Trophoblast cell (in vitro differentiated cells and primary cell): Measurements from ENCODE around the gene HECW1.
"Not testable (repeated sequence)": the region's sequence is repeated elsewhere in the genome, so short reads cannot be mapped to it uniquely, and the experiment has no call there.

ENCODE experiments used
- DNase-seq, 2 donors: peaks; one replicate each; pipeline ENCODE4 v3.0.0-alpha.2; 2016
- H2AFZ ChIP-seq: 2 replicates; pipeline ENCODE4 v1.6.1; 2013; ENCODE audit warnings: low read length, moderate library complexity, mild to moderate bottlenecking; ENCODE audit not compliant: insufficient read depth, poor library complexity
- H2AK5ac ChIP-seq: 2 replicates; pipeline ENCODE4 v1.6.1; 2013; ENCODE audit warnings: mild to moderate bottlenecking, low read length
- H2BK120ac ChIP-seq: 2 replicates; pipeline ENCODE4 v1.6.1; 2013; ENCODE audit warnings: low read length, mild to moderate bottlenecking, moderate library complexity; ENCODE audit not compliant: insufficient read depth, poor library complexity
- H2BK12ac ChIP-seq: 2 replicates; pipeline ENCODE4 v1.6.1; 2013; ENCODE audit warnings: mild to moderate bottlenecking, low read length, moderate library complexity
- H2BK5ac ChIP-seq: 2 replicates; pipeline ENCODE4 v1.6.1; 2013; ENCODE audit warnings: low read length, low read depth, moderate library complexity, mild to moderate bottlenecking; ENCODE audit not compliant: poor library complexity
- H3K14ac ChIP-seq: 2 replicates; pipeline ENCODE4 v1.6.1; 2013; ENCODE audit warnings: mild to moderate bottlenecking, low read length
- H3K18ac ChIP-seq: 2 replicates; pipeline ENCODE4 v1.6.1; 2013; ENCODE audit warnings: mild to moderate bottlenecking, low read length
- H3K23ac ChIP-seq: 2 replicates; pipeline ENCODE4 v1.6.1; 2013; ENCODE audit warnings: low read length
- H3K27ac ChIP-seq: 2 replicates; pipeline ENCODE4 v1.5.1; 2013; ENCODE audit warnings: low read depth, mild to moderate bottlenecking, inconsistent platforms, low read length, moderate library complexity
- H3K27me3 ChIP-seq: 2 replicates; pipeline ENCODE4 v1.6.1; 2013; ENCODE audit warnings: inconsistent platforms, mild to moderate bottlenecking, low read length, moderate library complexity; ENCODE audit not compliant: insufficient read depth
- H3K36me3 ChIP-seq, 2 experiments: 1 replicate in 1 of 2; 2 replicates in 1 of 2; pipeline ENCODE4 v1.6.1; 2013; ENCODE audit warnings: low read length in 2 of 2, mild to moderate bottlenecking in 2 of 2, moderate library complexity in 1 of 2; ENCODE audit not compliant: insufficient read depth in 2 of 2, control insufficient read depth in 1 of 2
- H3K4ac ChIP-seq: 2 replicates; pipeline ENCODE4 v1.6.1; 2013; ENCODE audit warnings: low read depth, mild to moderate bottlenecking, low read length, moderate library complexity
- H3K4me1 ChIP-seq, 2 experiments: 1 replicate in 1 of 2; 2 replicates in 1 of 2; pipeline ENCODE4 v1.6.1; 2013; ENCODE audit warnings: low read length in 2 of 2, mild to moderate bottlenecking in 2 of 2, moderate library complexity in 1 of 2; ENCODE audit not compliant: insufficient read depth in 2 of 2, control insufficient read depth in 1 of 2
- H3K4me2 ChIP-seq: 2 replicates; pipeline ENCODE4 v1.6.1; 2013; ENCODE audit warnings: inconsistent platforms, mild to moderate bottlenecking, low read length, moderate library complexity
- H3K4me3 ChIP-seq: 2 replicates; pipeline ENCODE4 v1.5.1; 2013; ENCODE audit warnings: mild to moderate bottlenecking, low read depth, low read length, inconsistent platforms
- H3K79me1 ChIP-seq: one replicate; pipeline ENCODE4 v1.6.1; 2013; ENCODE audit warnings: low read length
- H3K79me2 ChIP-seq: 2 replicates; pipeline ENCODE4 v1.6.1; 2013; ENCODE audit warnings: low read length, mild to moderate bottlenecking; ENCODE audit not compliant: control insufficient read depth, insufficient read depth, poor library complexity
- H3K9ac ChIP-seq: 2 replicates; pipeline ENCODE4 v1.6.1; 2013; ENCODE audit warnings: mild to moderate bottlenecking, low read length
- H3K9me3 ChIP-seq: 2 replicates; pipeline ENCODE4 v1.6.1; 2013; ENCODE audit warnings: low read depth, mild to moderate bottlenecking, control low read depth, inconsistent platforms, low read length; ENCODE audit not compliant: insufficient read depth
- H4K12ac ChIP-seq: 2 replicates; pipeline ENCODE4 v1.6.1; 2013; ENCODE audit warnings: low read depth, mild to moderate bottlenecking, low read length, moderate library complexity
- H4K8ac ChIP-seq: 2 replicates; pipeline ENCODE4 v1.6.1; 2013; ENCODE audit warnings: low read depth, mild to moderate bottlenecking, low read length, moderate library complexity
- H4K91ac ChIP-seq: one replicate; pipeline ENCODE4 v1.6.1; 2013; ENCODE audit warnings: low read depth, mild to moderate bottlenecking, low read length, moderate library complexity
- WGBS: extraction: QIAGEN DNeasy Blood & Tissue Kit; methylation state at CpG from one replicate; pipeline ENCODE4 v1.1.7; 2013; ENCODE audit warnings: missing lambda C conversion rate; ENCODE audit not compliant: insufficient read length, insufficient coverage; ENCODE audit errors: extremely low coverage; 5-methylcytosine and 5-hydroxymethylcytosine counted together

The HECW1 gene

GRCh38 chr7:43343417-43343816, 231.0 kb downstream of the HECW1 start:
- not testable (repeated sequence) for H3K27me3 ChIP-seq, H2AK5ac ChIP-seq, H3K18ac ChIP-seq, H3K4me3 ChIP-seq, H4K12ac ChIP-seq, H3K4me1 ChIP-seq, DNase-seq, H3K9ac ChIP-seq, H3K36me3 ChIP-seq, H3K9me3 ChIP-seq, H2AFZ ChIP-seq, H3K27ac ChIP-seq, H3K4me2 ChIP-seq, H3K4ac ChIP-seq, H4K91ac ChIP-seq, H2BK12ac ChIP-seq, H3K79me2 ChIP-seq, H2BK5ac ChIP-seq, H2BK120ac ChIP-seq, H3K14ac ChIP-seq, H4K8ac ChIP-seq, H3K23ac ChIP-seq, H3K79me1 ChIP-seq
- WGBS: no CpG with 5 or more reads among the region's 4 CpGs

GRCh38 chr7:43345696-43346095, 233.2 kb downstream of the HECW1 start:
- not testable (repeated sequence) for H2BK120ac ChIP-seq, H3K27me3 ChIP-seq, H3K79me2 ChIP-seq, H3K4me1 ChIP-seq, H3K4me2 ChIP-seq, H4K91ac ChIP-seq, H4K8ac ChIP-seq, H3K23ac ChIP-seq, H3K9me3 ChIP-seq, H3K4me3 ChIP-seq, H2BK5ac ChIP-seq, H3K27ac ChIP-seq, H2BK12ac ChIP-seq, H3K4ac ChIP-seq, H3K79me1 ChIP-seq, DNase-seq, H4K12ac ChIP-seq, H3K9ac ChIP-seq, H3K36me3 ChIP-seq, H3K18ac ChIP-seq, H2AK5ac ChIP-seq, H2AFZ ChIP-seq, H3K14ac ChIP-seq
- WGBS: no CpG with 5 or more reads among the region's 1 CpG

GRCh38 chr7:43351683-43352082, 239.2 kb downstream of the HECW1 start:
- Histone ChIP-seq H2BK120ac (no peak overlapping the region), H3K27me3 (no peaks in the 10 kb centered on the region), H3K18ac (no peak overlapping the region), H3K4me2 (no peak overlapping the region), H3K14ac (no peak overlapping the region), H3K27ac (no peak overlapping the region), H3K36me3 (no peaks in the 10 kb centered on the region), H3K79me1 (no peaks in the 10 kb centered on the region), H3K9ac (no peak overlapping the region), H4K8ac (no peak overlapping the region), H4K12ac (no peak overlapping the region), H2AFZ (no peak overlapping the region), H2BK12ac (no peak overlapping the region), H3K23ac (no peak overlapping the region), H4K91ac (no peak overlapping the region), H2BK5ac (no peak overlapping the region), H3K4me1 (no peaks in the 10 kb centered on the region), H3K9me3 (peaks cover 2% of the 10 kb centered on the region), H3K79me2 (no peaks in the 10 kb centered on the region), H3K4ac (no peak overlapping the region), H3K4me3 (no peak overlapping the region), H2AK5ac (no peak overlapping the region)
- DNase-seq: no peak
- no CpG with 5 or more reads among the region's 3 CpGs for WGBS

- H2BK5ac ChIP-seq: no peak overlapping the region
- H3K9ac ChIP-seq: no peak overlapping the region
- no peak overlapping the region for H4K8ac ChIP-seq
- no peak overlapping the region for H3K18ac ChIP-seq
- H4K12ac ChIP-seq: no peak overlapping the region
- DNase-seq: no peak
- no peak overlapping the region for H2BK120ac ChIP-seq
- no peaks in the 10 kb centered on the region for H3K79me1 ChIP-seq
- WGBS: no CpG with 5 or more reads among the region's 1 CpG
- H3K79me2 ChIP-seq: no peaks in the 10 kb centered on the region
- H2AFZ ChIP-seq: no peak overlapping the region
- H3K9me3 ChIP-seq: peaks cover 2% of the 10 kb centered on the region
- H3K27ac ChIP-seq: no peak overlapping the region
- H3K4me1 ChIP-seq: no peaks in the 10 kb centered on the region
- no peak overlapping the region for H2AK5ac ChIP-seq
- no peak overlapping the region for H3K4me2 ChIP-seq
- no peak overlapping the region for H4K91ac ChIP-seq
- H3K4ac ChIP-seq: no peak overlapping the region
- no peak overlapping the region for H3K14ac ChIP-seq
- no peak overlapping the region for H2BK12ac ChIP-seq
- H3K27me3 ChIP-seq: no peaks in the 10 kb centered on the region
- no peak overlapping the region for H3K4me3 ChIP-seq
- H3K36me3 ChIP-seq: no peaks in the 10 kb centered on the region
- H3K23ac ChIP-seq: no peak overlapping the region
These were observed 241.5 kb downstream of the HECW1 start for GRCh38 chr7:43353902-43354301.
